Right lobe of liver (tissue), 6 donors: ENCODE data around the gene TUBA1C. TPM values are rescaled to one million over a fixed set of nuclear protein-coding genes. Genes with fewer than 3 reads are reported as not detected.

Experiments
- ATAC-seq, 4 donors: fragments of 200-7000 bp; cut with Tn5 transposase; one replicate each; pipeline ENCODE4 v1.9.1; 2020; ENCODE audit warnings: mild to moderate bottlenecking in 4 of 4, moderate library complexity in 4 of 4
- DNase-seq, 3 donors: peaks; one replicate each; pipeline ENCODE4 v3.0.0-alpha.2; 2020
- H3K27ac ChIP-seq, 3 donors: fragments of 200-600 bp; one replicate each; pipeline ENCODE4 v1.8.0; 2022
- H3K27me3 ChIP-seq, 2 donors: fragments of 200-600 bp; one replicate each; pipeline ENCODE4 v1.8.0; 2022
- H3K36me3 ChIP-seq, 4 donors: fragments of 200-600 bp; sonication (generic) in 1 of 4; one replicate each; pipeline versions ENCODE4 v1.5.1 to v1.8.0; 2017 to 2022; ENCODE audit warnings: control low read depth in 1 of 4
- H3K4me1 ChIP-seq, 4 donors: fragments of 200-600 bp; sonication (generic) in 1 of 4; one replicate each; pipeline versions ENCODE4 v1.5.1 to v1.8.0; 2017 to 2022; ENCODE audit warnings: control low read depth in 1 of 4
- H3K4me3 ChIP-seq, 3 donors: fragments of 200-600 bp; one replicate each; pipeline ENCODE4 v1.8.0; 2022
- H3K9me3 ChIP-seq, 4 donors: fragments of 200-600 bp; sonication (generic) in 1 of 4; one replicate each; pipeline versions ENCODE4 v1.5.1 to v1.8.0; 2017 to 2022; ENCODE audit warnings: control low read depth in 1 of 4
- CTCF ChIP-seq, 4 donors: fragments of 200-600 bp in 3 of 4; fragments of 450-650 bp in 1 of 4; IDR thresholded peaks; one replicate each; pipeline versions ENCODE4 v1.5.1 to v1.8.0; 2016 to 2022; ENCODE audit warnings: antibody characterized with exemption in 4 of 4, mild to moderate bottlenecking in 2 of 4
- POLR2A ChIP-seq: fragments of 450-650 bp; IDR thresholded peaks from one replicate; pipeline ENCODE4 v1.6.1; 2017; ENCODE audit warnings: antibody characterized with exemption, mild to moderate bottlenecking
- WGBS: methylation state at CpG from one replicate; pipeline ENCODE4 v1.1.6; 2018; ENCODE audit warnings: low coverage, low lambda C conversion rate; ENCODE audit not compliant: insufficient coverage; ENCODE audit errors: missing lambda C conversion rate; 5-methylcytosine and 5-hydroxymethylcytosine counted together
- intact Hi-C, 2 donors: fragments of 100-400 bp; cut with DNase I; formaldehyde crosslinking; loops; one replicate each; pipeline versions ENCODE4 v1.11.2 to v1.14.1; 2022
- long read RNA-seq: library from polyadenylated mRNA; unstranded; transcript quantifications from one replicate; pipeline ENCODE4 v2.0.0, GENCODE V29; 2019
- total RNA-seq, 6 experiments: library from RNA; depleted of rRNA in 2 of 6; stranded (reverse); fragments of >200 nt in 2 of 6; fragmentation: NEBNext Ultra II Directional in 3 of 6; extraction: Animal tissue kit (Norgen Biotek cat#: 25700) in 3 of 6; gene quantifications; one replicate each; pipeline versions ENCODE4 v1.1.0 to v1.2.4, GENCODE V29; 2016 to 2023
- donor health status: DM: no; HTN: yes; CAD: no.
- donor health status: DM: no; HTN: no; CAD: no.
- donor health status: DM: no; HTN: no; CAD: no.
- donor health status: DM: no; HTN: yes; CAD: no.
- donor health status: DM: no; HTN: yes; CAD: no.

TUBA1C gene
- total RNA-seq: 100 to 1,000 TPM in 2 of 6 experiments, 10 to 100 TPM in 4; 40.6 to 224 (median 68.7) TPM
- long read RNA-seq, transcript TUBA1C-201 (4 exons, 3,001 nt): major isoform, 5 of 12 reads
- long read RNA-seq, partial matches to known transcripts: 7 of 12 reads
- long read RNA-seq, other reads (novel, unspliced or antisense): 0 of 12 reads

GRCh38 chr12:49264873-49265792, at the start of gene TUBA1C:
Gene TUBA1C, plus strand, starts transcription at chr12:49265082. Its CDS starts 100 bp downstream, at chr12:49265182.
- ATAC-seq (peak; percentile 84 to 96 (median 94)), DNase-seq (peak; percentile 97)
- intact Hi-C loops: no loop called here
- WGBS: 0% methylated on average over 35 of the region's 61 CpGs
- TF ChIP-seq CTCF (IDR thresholded peaks at IDR 0.05): peak in 2 of 4 donors; percentile 5 to 7
- TF ChIP-seq POLR2A: peak; percentile 80
- Histone ChIP-seq H3K27ac (peak within 1 kb of the TSS; percentile 93 to 96 (median 95)), H3K4me1 (peaks cover 0 to 34% (median 9%) of the 10 kb centered on the region in 4 donors), H3K36me3 (peaks cover 0 to 9% (median 7%) of the 10 kb centered on the region in 4 donors), H3K4me3 (peak within 1 kb of the TSS; percentile 88 to 98 (median 94)), H3K27me3 (no peaks in the 10 kb centered on the region), H3K9me3 (no peaks in the 10 kb centered on the region)

DNA sequence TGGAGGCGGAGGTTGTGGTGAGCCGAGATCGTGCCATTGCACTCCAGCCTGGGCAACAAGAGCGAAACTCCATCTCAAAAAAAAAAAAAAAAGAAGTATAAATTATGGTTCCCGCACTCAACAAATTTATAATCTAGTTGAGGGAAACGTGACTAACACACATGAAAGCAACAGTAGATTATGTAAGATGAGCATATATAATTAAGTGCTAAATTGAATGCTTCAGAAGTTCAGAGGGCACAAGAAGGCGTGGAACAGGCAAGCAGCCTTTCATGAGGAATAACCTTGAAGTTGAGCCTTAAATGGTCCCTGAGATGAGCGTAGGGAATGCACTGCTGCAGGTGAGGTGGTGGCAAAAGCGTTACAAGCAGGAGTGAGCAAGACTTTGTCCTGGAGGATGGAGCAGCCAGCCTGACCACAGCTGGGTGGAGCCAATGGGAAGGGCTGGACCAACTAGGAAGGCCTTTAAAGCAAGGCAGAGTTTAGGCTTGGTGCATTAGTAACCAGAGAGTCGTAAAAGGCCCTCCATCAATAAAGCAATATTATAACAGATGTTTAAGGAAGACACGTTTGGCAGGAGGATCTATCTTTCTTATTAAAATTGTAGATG, 45.4 kb upstream of the TUBA1C start:
- Histone ChIP-seq H3K4me1 (no peaks in the 10 kb centered on the region), H3K4me3 (no peak overlapping the region), H3K36me3 (no peaks in the 10 kb centered on the region), H3K27ac (no peak overlapping the region), H3K27me3 (no peaks in the 10 kb centered on the region), H3K9me3 (no peaks in the 10 kb centered on the region)
- TF ChIP-seq CTCF (IDR thresholded peaks at IDR 0.05): no peak
- intact Hi-C loops: no loop called here
- WGBS: 73% methylated on average over 10 of the region's 11 CpGs
- no peak for ATAC-seq
- no peak for DNase-seq

DNA sequence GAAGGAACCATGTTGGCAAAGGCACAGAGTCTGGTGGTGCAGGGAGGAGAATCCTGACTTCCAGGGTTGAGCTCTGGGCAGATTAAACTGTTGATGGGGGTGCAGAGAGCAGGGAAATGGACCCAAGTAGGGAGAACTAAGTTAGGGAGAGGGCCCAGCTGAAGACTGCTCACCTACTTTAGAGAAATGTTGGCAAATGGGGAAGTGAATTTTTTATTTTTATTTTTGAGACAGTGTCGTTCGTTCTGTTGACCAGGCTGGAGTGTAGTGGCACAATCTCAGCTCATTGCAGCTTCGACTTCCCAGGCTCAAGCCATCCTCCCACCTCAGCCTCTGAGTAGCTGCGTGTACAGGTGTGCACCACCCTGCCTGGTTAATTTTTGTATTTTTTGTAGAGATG, 43.9 kb upstream of the TUBA1C start:
- ATAC-seq (no peak), DNase-seq (no peak)
- no peak overlapping the region for H3K27ac ChIP-seq
- H3K27me3 ChIP-seq: no peaks in the 10 kb centered on the region
- 71% methylated on average over 4 of the region's 4 CpGs for WGBS
- no peaks in the 10 kb centered on the region for H3K9me3 ChIP-seq
- no peak for TF ChIP-seq CTCF (IDR thresholded peaks at IDR 0.05)
- no peak for TF ChIP-seq POLR2A
- H3K4me1 ChIP-seq: no peaks in the 10 kb centered on the region
- intact Hi-C loops: no loop called here
- no peak overlapping the region for H3K4me3 ChIP-seq
- no peaks in the 10 kb centered on the region for H3K36me3 ChIP-seq

- Histone ChIP-seq H3K36me3 (no peaks in the 10 kb centered on the region), H3K4me3 (no peak overlapping the region), H3K27me3 (no peaks in the 10 kb centered on the region), H3K9me3 (no peaks in the 10 kb centered on the region), H3K27ac (peak overlapping the region; percentile 11 to 50 (median 18)), H3K4me1 (no peaks in the 10 kb centered on the region)
- no peak for DNase-seq
- TF ChIP-seq CTCF (IDR thresholded peaks at IDR 0.05) (no peak), POLR2A (no peak)
- 100% methylated on average over 1 of the region's 1 CpG for WGBS
- intact Hi-C loops: no loop called here
- ATAC-seq: no peak
Observed at GRCh38 chr12:49223122-49223521, 41.8 kb upstream of the TUBA1C start.
